MM.1S (cell line): ENCODE measurements around the gene TANGO2.

Experiments used
- CTCF ChIP-seq: fragments of 300-600 bp; sonication (generic); IDR thresholded peaks from 2 replicates; pipeline ENCODE4 v1.5.1; 2016; ENCODE audit warnings: antibody characterized with exemption, low read length, mixed read lengths
- EZH2 ChIP-seq: fragments of 300-600 bp; sonication (generic); optimal IDR thresholded peaks from 2 replicates; pipeline ENCODE3; 2017; ENCODE audit warnings: low read depth, mild to moderate bottlenecking, antibody characterized with exemption, low read length, mixed read lengths
- EZH2phosphoT487 ChIP-seq: fragments of 300-600 bp; sonication (generic); IDR thresholded peaks from 2 replicates; pipeline ENCODE4 v1.6.1; 2018; ENCODE audit warnings: antibody characterized with exemption, low read length

- TF ChIP-seq CTCF (no peak), EZH2 (no peak), EZH2phosphoT487 (no peak)
Measured at GRCh38 chr22:20102203-20102780, 81.4 kb downstream of the TANGO2 start.
